Measurements from ENCODE around the gene SKP1. TPM values are rescaled to one million over a fixed set of nuclear protein-coding genes. Genes with fewer than 3 reads are reported as not detected.

The SKP1 gene
- total and polyA plus RNA-seq, 4 donors = 129 to 407 (median 253) TPM

DNA sequence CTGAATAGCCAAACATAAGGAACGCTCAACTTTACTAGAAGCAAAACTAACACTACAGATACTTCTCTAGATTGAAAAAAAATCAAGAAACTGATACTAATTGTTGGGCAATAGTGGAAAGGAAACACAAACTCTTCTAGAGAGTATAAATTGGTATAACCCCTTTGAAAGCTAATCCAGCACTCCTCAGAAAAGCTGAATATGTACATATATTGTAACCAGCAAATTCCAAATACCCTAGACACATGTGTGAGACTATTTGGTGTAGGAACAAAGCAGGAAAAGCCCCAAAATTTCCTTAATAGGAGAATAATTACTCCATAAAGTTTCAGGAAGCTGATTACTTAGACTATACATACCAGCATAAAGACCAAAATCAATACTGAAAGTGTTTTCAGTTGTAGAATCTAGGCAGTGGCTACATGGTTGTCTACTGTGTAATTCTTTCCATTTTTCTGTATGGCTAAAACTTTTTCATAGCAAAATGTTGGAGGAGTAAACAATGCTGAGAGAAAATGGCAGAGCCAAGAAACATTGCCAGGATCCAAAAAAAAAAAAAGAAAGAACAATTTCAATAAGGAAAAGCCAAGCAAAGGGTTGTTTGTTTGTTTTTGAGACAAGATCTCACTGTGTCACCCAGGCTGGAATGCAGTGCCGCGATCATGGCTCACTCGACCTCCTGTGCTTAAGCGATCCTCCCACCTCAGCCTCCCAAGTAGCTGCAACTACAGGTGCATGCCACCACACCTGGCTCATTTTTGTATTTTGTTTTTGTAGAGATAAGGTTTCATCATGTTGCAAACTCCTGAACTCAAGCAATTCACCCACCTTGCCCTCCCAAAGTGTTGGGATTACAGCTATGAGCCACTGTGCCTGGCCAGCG, 15.0 kb downstream of the SKP1 start:
- TF ChIP-seq EGR1 (IDR thresholded peaks at IDR 0.05; ENCODE audit: low read depth in 2 of 2) (no peak), TAF1 (conservative IDR thresholded peaks at IDR 0.05) (no peak), HNF4G (IDR thresholded peaks at IDR 0.05) (no peak), FOXA2 (IDR thresholded peaks at IDR 0.05) (no peak), NR2F2 (IDR thresholded peaks at IDR 0.05) (no peak), REST (IDR thresholded peaks at IDR 0.05) (no peak), ZBTB33 (IDR thresholded peaks at IDR 0.05) (no peak), ATF3 (IDR thresholded peaks at IDR 0.05) (no peak), GABPA (IDR thresholded peaks at IDR 0.05 in 1 of 2, conservative IDR thresholded peaks at IDR 0.05 in 1 of 2) (no peak), YY1 (IDR thresholded peaks at IDR 0.05) (no peak), RXRA (IDR thresholded peaks at IDR 0.05) (no peak), SP1 (IDR thresholded peaks at IDR 0.05) (no peak), JUND (IDR thresholded peaks at IDR 0.05) (no peak)
- TF ChIP-seq, protein P1, sequence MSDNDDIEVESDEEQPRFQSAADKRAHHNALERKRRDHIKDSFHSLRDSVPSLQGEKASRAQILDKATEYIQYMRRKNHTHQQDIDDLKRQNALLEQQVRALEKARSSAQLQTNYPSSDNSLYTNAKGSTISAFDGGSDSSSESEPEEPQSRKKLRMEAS (IDR thresholded peaks at IDR 0.05) = no peak
- TF ChIP-seq, protein P2, sequence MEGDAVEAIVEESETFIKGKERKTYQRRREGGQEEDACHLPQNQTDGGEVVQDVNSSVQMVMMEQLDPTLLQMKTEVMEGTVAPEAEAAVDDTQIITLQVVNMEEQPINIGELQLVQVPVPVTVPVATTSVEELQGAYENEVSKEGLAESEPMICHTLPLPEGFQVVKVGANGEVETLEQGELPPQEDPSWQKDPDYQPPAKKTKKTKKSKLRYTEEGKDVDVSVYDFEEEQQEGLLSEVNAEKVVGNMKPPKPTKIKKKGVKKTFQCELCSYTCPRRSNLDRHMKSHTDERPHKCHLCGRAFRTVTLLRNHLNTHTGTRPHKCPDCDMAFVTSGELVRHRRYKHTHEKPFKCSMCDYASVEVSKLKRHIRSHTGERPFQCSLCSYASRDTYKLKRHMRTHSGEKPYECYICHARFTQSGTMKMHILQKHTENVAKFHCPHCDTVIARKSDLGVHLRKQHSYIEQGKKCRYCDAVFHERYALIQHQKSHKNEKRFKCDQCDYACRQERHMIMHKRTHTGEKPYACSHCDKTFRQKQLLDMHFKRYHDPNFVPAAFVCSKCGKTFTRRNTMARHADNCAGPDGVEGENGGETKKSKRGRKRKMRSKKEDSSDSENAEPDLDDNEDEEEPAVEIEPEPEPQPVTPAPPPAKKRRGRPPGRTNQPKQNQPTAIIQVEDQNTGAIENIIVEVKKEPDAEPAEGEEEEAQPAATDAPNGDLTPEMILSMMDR (IDR thresholded peaks at IDR 0.05; ENCODE audit: low read depth, low read length, missing input control) = no peak
- Histone ChIP-seq H3K36me3 (ENCODE audit: control insufficient read depth in 4 of 4, insufficient read depth in 3 of 4, low read depth in 1 of 4, low read length in 3 of 4) (peaks cover 10 to 58% (median 52%) of the 10 kb centered on the region in 4 donors), H3K27ac (ENCODE audit: low read depth in 1 of 2, low read length in 2 of 2) (no peak overlapping the region), H3K27me3 (ENCODE audit: control insufficient read depth in 4 of 4, insufficient read depth in 4 of 4, low read length in 3 of 4) (no peaks in the 10 kb centered on the region), H3K9ac (ENCODE audit: low read depth in 1 of 2, low read length in 2 of 2) (no peak overlapping the region), H3K4me1 (ENCODE audit: control insufficient read depth in 4 of 4, insufficient read depth in 4 of 4, low read length in 3 of 4) (no peaks in the 10 kb centered on the region), H3K9me3 (ENCODE audit: control insufficient read depth in 4 of 4, low read length in 3 of 4) (no peaks in the 10 kb centered on the region), H3K4me3 (ENCODE audit: low read depth in 1 of 3, low read length in 3 of 3) (no peak overlapping the region)
- DNase-seq (ENCODE audit: low spot score) = no peak
- WGBS = 96% methylated on average over 6 of the region's 6 CpGs

All from liver (tissue), 9 donors.